Adipocyte (in vitro differentiated cells): ENCODE results near the gene ADAMTS19.
"Not testable (repeated sequence)": the region's sequence is repeated elsewhere in the genome, so short reads cannot be mapped to it uniquely, and the experiment has no call there.

ENCODE experiments used
- DNase-seq: peaks from one replicate; pipeline ENCODE4 v3.0.0-alpha.2; 2015; ENCODE audit warnings: low read depth
- H3K27me3 ChIP-seq: replicated peaks from 2 replicates; pipeline ENCODE4 v1.7.0; 2013; ENCODE audit warnings: mild to moderate bottlenecking, low read length, moderate library complexity; ENCODE audit not compliant: control insufficient read depth, insufficient read depth
- H3K36me3 ChIP-seq: 2 replicates; pipeline ENCODE4 v1.7.0; 2013; ENCODE audit warnings: low read length, mild to moderate bottlenecking, moderate library complexity; ENCODE audit not compliant: control insufficient read depth, insufficient read depth, severe bottlenecking
- H3K4me1 ChIP-seq: 2 replicates; pipeline ENCODE4 v1.7.0; 2013; ENCODE audit warnings: mild to moderate bottlenecking, low read length, moderate library complexity; ENCODE audit not compliant: control insufficient read depth, insufficient read depth
- H3K4me3 ChIP-seq: 2 replicates; pipeline ENCODE4 v1.7.0; 2013; ENCODE audit warnings: mild to moderate bottlenecking, low read length, moderate library complexity
- H3K9ac ChIP-seq: 2 replicates; pipeline ENCODE4 v1.7.0; 2013; ENCODE audit warnings: mild to moderate bottlenecking, low read length, moderate library complexity
- H3K9me3 ChIP-seq: 2 replicates; pipeline ENCODE4 v1.7.0; 2013; ENCODE audit warnings: mild to moderate bottlenecking, low read length, moderate library complexity; ENCODE audit not compliant: control insufficient read depth

Gene ADAMTS19

GRCh38 chr5:129459777-129460671 lies at the start of gene ADAMTS19:
Gene ADAMTS19 (plus strand): TSS chr5:129460298. CDS start chr5:129460392, 94 bp downstream.
- Histone ChIP-seq H3K27me3 (peaks cover 12% of the 10 kb centered on the region), H3K9me3 (no peaks in the 10 kb centered on the region), H3K4me1 (peaks cover 9% of the 10 kb centered on the region), H3K4me3 (peak within 1 kb of the TSS; percentile 81), H3K36me3 (no peaks in the 10 kb centered on the region), H3K9ac (peak within 1 kb of the TSS; percentile 40)
- peak; percentile 82 for DNase-seq

- peak; percentile 17 for DNase-seq
- H3K36me3 ChIP-seq = no peaks in the 10 kb centered on the region
- no peak overlapping the region for H3K9ac ChIP-seq
- H3K4me3 ChIP-seq = no peak overlapping the region
- H3K9me3 ChIP-seq = peaks cover 2% of the 10 kb centered on the region
- H3K27me3 ChIP-seq = no peaks in the 10 kb centered on the region
- no peaks in the 10 kb centered on the region for H3K4me1 ChIP-seq
Measured at GRCh38 chr5:129410488-129410887, 49.6 kb upstream of the ADAMTS19 start.

- no peak overlapping the region for H3K4me3 ChIP-seq
- no peaks in the 10 kb centered on the region for H3K27me3 ChIP-seq
- no peak overlapping the region for H3K9ac ChIP-seq
- H3K36me3 ChIP-seq = no peaks in the 10 kb centered on the region
- no peak for DNase-seq
- H3K4me1 ChIP-seq = no peaks in the 10 kb centered on the region
- H3K9me3 ChIP-seq = peaks cover 10% of the 10 kb centered on the region
Measured at GRCh38 chr5:129412721-129413120, 47.4 kb upstream of the ADAMTS19 start.

GRCh38 chr5:129413570-129413969 lies 46.5 kb upstream of the ADAMTS19 start:
- no peaks in the 10 kb centered on the region for H3K4me1 ChIP-seq
- no peak overlapping the region for H3K9ac ChIP-seq
- H3K36me3 ChIP-seq = no peaks in the 10 kb centered on the region
- H3K27me3 ChIP-seq = no peaks in the 10 kb centered on the region
- no peak for DNase-seq
- peaks cover 10% of the 10 kb centered on the region for H3K9me3 ChIP-seq
- H3K4me3 ChIP-seq = no peak overlapping the region

- H3K4me1 ChIP-seq = no peaks in the 10 kb centered on the region
- no peak for DNase-seq
- H3K36me3 ChIP-seq = no peaks in the 10 kb centered on the region
Measured at GRCh38 chr5:129419292-129419691, 40.8 kb upstream of the ADAMTS19 start.

GRCh38 chr5:129425031-129425430 lies 35.1 kb upstream of the ADAMTS19 start:
- H3K9me3 ChIP-seq = no peaks in the 10 kb centered on the region
- H3K36me3 ChIP-seq = no peaks in the 10 kb centered on the region
- H3K4me3 ChIP-seq = no peak overlapping the region
- no peak overlapping the region for H3K9ac ChIP-seq
- DNase-seq = no peak
- H3K4me1 ChIP-seq = no peaks in the 10 kb centered on the region
- H3K27me3 ChIP-seq = no peaks in the 10 kb centered on the region

More at GRCh38 chr5:129419292-129419691, 40.8 kb upstream of the ADAMTS19 start:
- no peak overlapping the region for H3K9ac ChIP-seq
- no peaks in the 10 kb centered on the region for H3K27me3 ChIP-seq
- H3K4me3 ChIP-seq = no peak overlapping the region
- peaks cover 10% of the 10 kb centered on the region for H3K9me3 ChIP-seq

GRCh38 chr5:129426071-129426470 lies 34.0 kb upstream of the ADAMTS19 start:
- no peaks in the 10 kb centered on the region for H3K9me3 ChIP-seq
- H3K9ac ChIP-seq = no peak overlapping the region
- no peak for DNase-seq
- H3K4me1 ChIP-seq = no peaks in the 10 kb centered on the region
- no peak overlapping the region for H3K4me3 ChIP-seq
- no peaks in the 10 kb centered on the region for H3K36me3 ChIP-seq
- no peaks in the 10 kb centered on the region for H3K27me3 ChIP-seq

- not testable (repeated sequence) for H3K36me3 ChIP-seq, DNase-seq, H3K9me3 ChIP-seq, H3K4me3 ChIP-seq, H3K4me1 ChIP-seq, H3K9ac ChIP-seq, H3K27me3 ChIP-seq
Measured at GRCh38 chr5:129428636-129429035, 31.5 kb upstream of the ADAMTS19 start.

- H3K9ac ChIP-seq = no peak overlapping the region
- H3K4me1 ChIP-seq = no peaks in the 10 kb centered on the region
- no peak for DNase-seq
- H3K27me3 ChIP-seq = no peaks in the 10 kb centered on the region
- H3K9me3 ChIP-seq = no peaks in the 10 kb centered on the region
- H3K4me3 ChIP-seq = no peak overlapping the region
- H3K36me3 ChIP-seq = no peaks in the 10 kb centered on the region
Measured at GRCh38 chr5:129431406-129431805, 28.7 kb upstream of the ADAMTS19 start.

GRCh38 chr5:129438322-129438721 lies 21.8 kb upstream of the ADAMTS19 start:
- H3K27me3 ChIP-seq = no peaks in the 10 kb centered on the region
- no peaks in the 10 kb centered on the region for H3K36me3 ChIP-seq
- DNase-seq = no peak
- H3K9me3 ChIP-seq = no peaks in the 10 kb centered on the region
- H3K4me1 ChIP-seq = no peaks in the 10 kb centered on the region
- no peak overlapping the region for H3K9ac ChIP-seq
- no peak overlapping the region for H3K4me3 ChIP-seq

GRCh38 chr5:129440424-129440823 lies 19.7 kb upstream of the ADAMTS19 start:
- Histone ChIP-seq H3K9ac (no peak overlapping the region), H3K9me3 (no peaks in the 10 kb centered on the region), H3K27me3 (no peaks in the 10 kb centered on the region), H3K4me3 (no peak overlapping the region), H3K4me1 (no peaks in the 10 kb centered on the region), H3K36me3 (no peaks in the 10 kb centered on the region)
- DNase-seq = no peak
